A673 (cell line): ENCODE measurements around the gene NXPH2. TPM values are rescaled to one million over a fixed set of nuclear protein-coding genes. Genes with fewer than 3 reads are reported as not detected.

Experiments
- BruUV-seq: library from RNA; stranded (reverse); fragments of 400-500 nt; replicated peaks from 2 replicates; lab custom pipeline; 2021; lab: Mats Ljungman, UMichigan
- CTCF ChIA-PET: fragments of 300-600 bp; sonication (Branson Sonifier 250); formaldehyde crosslinking; loops from one replicate; lab custom pipeline; 2022; ENCODE audit warnings: antibody characterized with exemption; lab: Charles Lee
- POLR2A ChIA-PET: fragments of 300-600 bp; sonication (Branson Sonifier 250); formaldehyde crosslinking; loops from one replicate; lab custom pipeline; 2022; ENCODE audit warnings: antibody characterized with exemption; ENCODE audit not compliant: low non-redundant PET; lab: Charles Lee
- DNase-seq: peaks from one replicate; pipeline ENCODE4 v3.0.0-alpha.2; 2015; ENCODE audit warnings: low spot score
- H3K27ac ChIP-seq: fragments of 200-600 bp; sonication (generic); 2 replicates; pipeline ENCODE4 v1.5.1; 2016; ENCODE audit warnings: mixed run types, low read depth, mild to moderate bottlenecking, mixed read lengths, antibody characterized with exemption, low read length; ENCODE audit not compliant: poor library complexity, severe bottlenecking
- H3K27me3 ChIP-seq: fragments of 200-600 bp; sonication (generic); replicated peaks from 2 replicates; pipeline ENCODE4 v1.6.1; 2017; ENCODE audit warnings: mixed run types, low read depth, mild to moderate bottlenecking, mixed read lengths, antibody characterized with exemption, low read length; ENCODE audit not compliant: insufficient read depth, poor library complexity
- H3K36me3 ChIP-seq: fragments of 200-600 bp; sonication (generic); 2 replicates; pipeline ENCODE4 v1.6.1; 2016; ENCODE audit warnings: mixed run types, mild to moderate bottlenecking, mixed read lengths, antibody characterized with exemption, low read length; ENCODE audit not compliant: insufficient read depth, poor library complexity, severe bottlenecking
- H3K4me1 ChIP-seq: fragments of 200-600 bp; sonication (generic); 2 replicates; pipeline ENCODE4 v1.6.1; 2017; ENCODE audit warnings: mixed run types, mild to moderate bottlenecking, mixed read lengths, antibody characterized with exemption, low read length; ENCODE audit not compliant: insufficient read depth, poor library complexity, severe bottlenecking
- H3K4me3 ChIP-seq: fragments of 200-600 bp; sonication (generic); 2 replicates; pipeline ENCODE4 v1.5.1; 2016; ENCODE audit warnings: low read depth, mixed run types, mild to moderate bottlenecking, mixed read lengths, low read length; ENCODE audit not compliant: poor library complexity, severe bottlenecking
- H3K9me3 ChIP-seq: fragments of 200-600 bp; sonication (generic); 2 replicates; pipeline ENCODE4 v1.6.1; 2016; ENCODE audit warnings: mixed run types, low read depth, mild to moderate bottlenecking, mixed read lengths, antibody characterized with exemption, low read length; ENCODE audit not compliant: poor library complexity, severe bottlenecking
- CTCF ChIP-seq: fragments of 300-800, 200-600 bp; sonication (generic); conservative IDR thresholded peaks from 2 replicates; pipeline ENCODE4 v1.5.1; 2017; ENCODE audit warnings: low read depth, mild to moderate bottlenecking, antibody characterized with exemption, low read length, moderate library complexity, mixed read lengths
- EZH2 ChIP-seq: fragments of 200-600 bp; sonication (generic); IDR thresholded peaks from 2 replicates; pipeline ENCODE4 v1.6.1; 2017; ENCODE audit warnings: borderline replicate concordance, low read depth, mild to moderate bottlenecking, mixed read lengths, antibody characterized with exemption, low read length; ENCODE audit not compliant: poor library complexity, severe bottlenecking
- intact Hi-C: fragments of 100-400 bp; cut with micrococcal nuclease; formaldehyde crosslinking; loops from one replicate; pipeline ENCODE4 v1.10.0; 2022; ENCODE audit not compliant: unreplicated experiment
- total RNA-seq: library from RNA; stranded (reverse); gene quantifications from 2 replicates; pipeline ENCODE4 v1.2.3, GENCODE V29; 2021

The NXPH2 gene
- total RNA-seq, 1 experiment from 2014 or later, result 5.4 TPM

GRCh38 chr2:138654146-138654545 is 126.0 kb downstream of the NXPH2 start:
- Histone ChIP-seq H3K27me3 (no peaks in the 10 kb centered on the region), H3K36me3 (no peaks in the 10 kb centered on the region), H3K4me1 (no peaks in the 10 kb centered on the region), H3K9me3 (no peaks in the 10 kb centered on the region), H3K4me3 (no peak overlapping the region), H3K27ac (no peak overlapping the region)
- POLR2A ChIA-PET, result no interaction called here
- CTCF ChIA-PET, result no interaction called here
- intact Hi-C loops, result no loop called here
- no peak for TF ChIP-seq EZH2
- TF ChIP-seq CTCF, result no peak
- BruUV-seq, result no TSS peak
- no peak for DNase-seq

- DNase-seq, result no peak
- H3K27me3 ChIP-seq, result no peaks in the 10 kb centered on the region
- BruUV-seq, result no TSS peak
- H3K27ac ChIP-seq, result no peak overlapping the region
- TF ChIP-seq EZH2 (no peak), CTCF (no peak)
- intact Hi-C loops, result no loop called here
- CTCF ChIA-PET, result no interaction called here
- H3K36me3 ChIP-seq, result no peaks in the 10 kb centered on the region
- H3K4me3 ChIP-seq, result no peak overlapping the region
- H3K9me3 ChIP-seq, result no peaks in the 10 kb centered on the region
- no peaks in the 10 kb centered on the region for H3K4me1 ChIP-seq
- POLR2A ChIA-PET, result no interaction called here
Observed at GRCh38 chr2:138652378-138652777, 127.8 kb downstream of the NXPH2 start.

GRCh38 chr2:138649571-138649970 is 130.6 kb downstream of the NXPH2 start:
- intact Hi-C loops, result no loop called here
- Histone ChIP-seq H3K9me3 (no peaks in the 10 kb centered on the region), H3K27ac (no peak overlapping the region), H3K36me3 (no peaks in the 10 kb centered on the region), H3K27me3 (no peaks in the 10 kb centered on the region), H3K4me1 (no peaks in the 10 kb centered on the region), H3K4me3 (no peak overlapping the region)
- ChIA-PET CTCF (no interaction called here), POLR2A (no interaction called here)
- no peak for DNase-seq
- TF ChIP-seq EZH2 (no peak), CTCF (no peak)
- no TSS peak for BruUV-seq
